CD1c-positive myeloid dendritic cell (primary cell): Measurements from ENCODE around the gene TRIM7.
"Not testable (repeated sequence)": the region's sequence is repeated elsewhere in the genome, so short reads cannot be mapped to it uniquely, and the experiment has no call there.

ENCODE experiments used
- DNase-seq: peaks from one replicate; pipeline ENCODE4 v3.0.0-alpha.2; 2016; ENCODE audit errors: extremely low spot score

The TRIM7 gene

GRCh38 chr5:181173027-181173419 lies 32.0 kb downstream of the TRIM7 start:
- peak; percentile 44 for DNase-seq

- DNase-seq: no peak
Measured at GRCh38 chr5:181171782-181172181, 33.2 kb downstream of the TRIM7 start.

GRCh38 chr5:181170996-181171395 lies 34.0 kb downstream of the TRIM7 start:
- no peak for DNase-seq

- no peak for DNase-seq
Measured at GRCh38 chr5:181170237-181170825, 34.7 kb downstream of the TRIM7 start.

GRCh38 chr5:181169459-181170236 lies 35.3 kb downstream of the TRIM7 start:
- DNase-seq: not testable (repeated sequence)

- DNase-seq: no peak
Measured at GRCh38 chr5:181168595-181169118, 36.3 kb downstream of the TRIM7 start.

GRCh38 chr5:181167814-181168488 lies 37.0 kb downstream of the TRIM7 start:
- no peak for DNase-seq

GRCh38 chr5:181166812-181167733 lies 37.9 kb downstream of the TRIM7 start:
- DNase-seq: no peak

- DNase-seq: no peak
Measured at GRCh38 chr5:181164076-181164952, 40.7 kb downstream of the TRIM7 start.

GRCh38 chr5:181163487-181164075 lies 41.4 kb downstream of the TRIM7 start:
- DNase-seq: peak; percentile 41

GRCh38 chr5:181161534-181162175 lies 43.3 kb downstream of the TRIM7 start:
- DNase-seq: no peak

- DNase-seq: not testable (repeated sequence)
Measured at GRCh38 chr5:181160755-181161533, 44.1 kb downstream of the TRIM7 start.

GRCh38 chr5:181160152-181160754 lies 44.7 kb downstream of the TRIM7 start:
- peak; percentile 57 for DNase-seq

- DNase-seq: peak; percentile 87
Measured at GRCh38 chr5:181159286-181160151, 45.5 kb downstream of the TRIM7 start.

- no peak for DNase-seq
Measured at GRCh38 chr5:181158869-181159268, 46.1 kb downstream of the TRIM7 start.

- no peak for DNase-seq
Measured at GRCh38 chr5:181156758-181157157, 48.2 kb downstream of the TRIM7 start.

GRCh38 chr5:181153814-181154213 lies 51.2 kb downstream of the TRIM7 start:
- DNase-seq: no peak
